NCI-H446 (cell line): ENCODE data around the gene CRYGS.
"Not testable (repeated sequence)": the region's sequence is repeated elsewhere in the genome, so short reads cannot be mapped to it uniquely, and the experiment has no call there.

Experiments
- DNase-seq, 2 experiments: peaks; one replicate each; lab custom pipeline; 2025; lab: John Stamatoyannopoulos, UW

CRYGS gene

DNA sequence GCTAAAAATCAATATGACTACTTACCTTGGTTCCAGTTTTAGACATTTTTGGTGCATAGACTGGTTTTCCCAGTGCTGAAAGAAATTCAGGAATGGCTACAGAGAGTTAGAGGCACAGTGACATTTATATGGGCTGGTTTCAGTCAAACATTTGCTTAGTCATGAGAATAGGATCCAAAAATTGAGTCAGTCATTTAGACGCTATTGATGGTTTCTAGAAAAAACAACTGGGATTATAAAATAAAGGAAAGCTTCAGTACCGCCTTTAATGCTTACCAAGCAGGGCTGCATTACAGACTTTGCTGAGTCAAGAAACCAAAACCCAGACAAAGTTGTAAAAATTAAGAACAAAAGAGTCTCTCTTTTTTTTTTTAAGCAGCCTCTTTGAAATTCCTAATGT lies at the start of gene CRYGS:
TSS of gene CRYGS (minus strand) at position 100 of the 400 bp plus-strand sequence. CDS start at position 46, 54 bp downstream.
- no peak for DNase-seq

DNA sequence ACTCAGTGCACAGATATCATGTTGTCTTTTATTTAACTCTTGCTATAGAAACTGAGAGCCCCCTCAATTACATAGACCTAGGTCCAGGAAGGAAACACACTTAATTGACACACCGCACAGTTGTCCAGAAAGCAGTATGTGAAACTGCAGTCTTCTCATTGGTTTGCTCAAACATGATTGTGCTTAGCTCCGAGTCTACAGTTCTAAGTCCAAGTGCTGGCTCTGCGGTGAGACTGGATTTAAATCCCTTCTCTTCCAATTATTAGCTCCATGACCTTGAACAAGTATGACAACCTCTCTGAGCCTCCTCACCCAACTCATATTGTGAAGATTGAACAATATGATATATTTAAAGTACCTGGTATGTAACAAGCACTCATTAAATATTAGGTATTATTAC lies 49.7 kb upstream of the CRYGS start:
- DNase-seq: no peak

GRCh38 chr3:186592682-186593081 lies 48.5 kb upstream of the CRYGS start:
- DNase-seq: no peak

DNA sequence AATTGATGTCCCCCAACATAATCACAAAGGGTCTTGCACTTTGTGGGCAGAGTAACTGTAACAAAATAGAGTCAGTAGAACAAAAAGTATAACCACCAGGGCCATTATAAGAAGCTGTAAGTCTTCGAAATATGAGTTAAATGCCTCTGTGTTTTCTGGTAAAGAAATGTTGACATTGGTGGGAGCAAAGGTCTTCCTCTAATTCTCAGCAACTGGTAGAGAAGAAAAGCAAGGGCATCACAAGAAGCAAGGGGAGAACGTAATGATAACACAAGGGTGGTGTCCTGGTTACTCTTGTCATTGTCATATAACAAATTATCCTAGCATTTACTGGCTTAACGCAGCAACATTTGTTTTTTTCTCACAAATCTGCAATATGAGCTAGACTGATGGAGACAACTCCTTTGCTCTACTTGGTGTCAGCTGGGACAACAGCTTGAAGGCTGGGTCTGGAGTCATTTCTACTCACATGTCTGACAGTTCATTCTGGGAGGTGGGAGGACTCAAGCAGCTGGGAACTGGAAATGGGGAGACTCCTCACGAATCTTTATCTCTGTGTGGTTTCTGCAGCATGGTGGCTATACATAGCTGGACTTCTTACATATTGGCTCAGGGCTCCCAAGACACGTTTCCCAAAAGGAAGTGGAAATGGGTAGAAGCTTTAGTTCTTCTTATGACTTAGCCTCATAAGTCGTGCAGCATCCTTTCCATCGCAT lies 46.6 kb upstream of the CRYGS start:
- no peak for DNase-seq

DNA sequence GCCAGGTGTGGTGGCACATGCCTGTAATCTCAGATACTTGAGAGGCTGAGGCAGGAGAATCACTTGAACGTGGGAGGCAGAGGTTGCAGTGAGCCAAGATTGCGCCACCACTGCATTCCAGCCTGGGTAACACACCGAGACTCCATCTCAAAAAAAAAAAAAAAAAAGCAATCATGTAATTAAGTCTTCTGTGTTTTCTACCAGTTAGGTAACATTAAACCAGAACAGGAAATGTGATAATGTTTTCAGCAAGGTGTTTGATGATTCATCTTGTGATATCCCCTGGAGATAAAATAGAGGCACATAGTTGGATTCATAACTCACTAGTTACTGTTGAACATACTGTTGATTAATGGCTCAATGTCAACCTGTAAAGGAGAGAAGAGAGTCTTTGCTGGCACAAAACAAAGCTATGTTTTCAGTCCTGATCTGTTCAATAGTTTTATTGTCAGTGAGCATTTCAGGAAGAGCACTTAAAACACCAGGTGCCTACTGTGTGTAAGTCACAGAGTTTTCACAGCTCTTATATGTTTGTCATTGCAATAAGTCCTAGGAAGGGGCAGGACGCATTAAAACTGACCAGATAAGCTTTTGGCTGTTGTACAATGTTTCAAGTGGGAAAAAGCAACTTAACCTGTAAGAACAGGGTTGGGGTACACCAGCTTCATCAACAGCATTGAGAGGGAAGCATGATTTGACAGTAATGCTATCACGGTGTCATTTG lies 45.8 kb upstream of the CRYGS start:
- DNase-seq: no peak

GRCh38 chr3:186589121-186589520 lies 44.9 kb upstream of the CRYGS start:
- DNase-seq: no peak

GRCh38 chr3:186588632-186589031 lies 44.5 kb upstream of the CRYGS start:
- DNase-seq: no peak

GRCh38 chr3:186587183-186587582 lies 43.0 kb upstream of the CRYGS start:
- no peak for DNase-seq

DNA sequence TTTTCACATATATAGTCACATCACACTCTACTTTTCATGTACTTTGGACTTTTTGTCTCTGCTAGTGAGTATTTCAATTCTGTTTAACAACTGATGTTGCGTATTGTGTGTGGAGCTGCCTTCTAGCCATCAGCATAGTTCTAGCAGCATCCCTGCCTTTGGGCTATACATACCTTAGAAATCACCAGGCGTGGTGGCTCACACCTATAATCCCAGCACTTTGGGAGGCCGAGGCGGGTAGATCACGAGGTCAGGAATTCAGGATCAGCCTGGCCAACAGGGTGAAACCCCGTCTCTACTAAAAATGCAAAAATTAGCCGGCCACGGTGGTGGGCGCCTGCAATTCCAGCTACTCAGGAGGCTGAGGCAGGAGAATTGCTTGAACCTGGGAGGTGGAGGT lies 42.1 kb upstream of the CRYGS start:
- not testable (repeated sequence) for DNase-seq

GRCh38 chr3:186583831-186584230 lies 39.7 kb upstream of the CRYGS start:
- no peak for DNase-seq

DNA sequence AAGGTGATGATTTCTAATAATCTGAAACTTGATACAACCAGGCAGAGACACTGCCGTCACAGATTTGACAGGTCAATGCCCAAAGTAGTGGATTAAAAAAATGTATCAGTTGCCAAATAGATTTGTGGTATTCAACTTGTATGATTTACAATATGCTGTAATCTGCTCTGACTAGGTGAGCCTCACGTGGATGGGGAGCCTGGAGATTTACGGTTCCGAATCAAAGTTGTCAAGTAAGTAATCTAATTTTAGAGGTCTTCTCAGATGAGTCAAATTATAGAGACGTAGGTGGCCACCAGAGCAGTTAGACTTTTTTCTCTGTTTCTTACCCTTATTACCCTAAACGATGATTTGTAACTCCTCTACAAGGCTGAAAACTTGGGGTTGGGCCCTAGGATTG lies 38.4 kb upstream of the CRYGS start:
- no peak for DNase-seq

GRCh38 chr3:186580785-186581184 lies 36.6 kb upstream of the CRYGS start:
- no peak for DNase-seq

DNA sequence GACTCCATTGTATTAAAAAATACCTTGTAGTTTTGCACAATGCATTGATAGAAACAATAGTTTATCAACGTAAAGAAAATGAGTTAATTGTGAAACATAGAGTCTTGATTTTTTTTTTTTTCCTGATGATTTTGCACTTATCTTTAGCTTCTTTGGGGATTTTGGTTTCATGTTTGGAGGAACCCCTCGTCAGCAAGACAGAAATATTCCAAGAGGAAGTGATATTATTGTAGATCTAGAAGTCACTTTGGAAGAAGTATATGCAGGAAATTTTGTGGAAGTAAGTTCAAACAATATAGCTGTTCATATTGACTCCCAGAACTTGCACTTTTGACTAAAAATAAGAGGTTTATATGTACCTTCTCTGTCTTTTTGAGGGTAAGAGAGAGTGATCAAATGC lies 33.3 kb upstream of the CRYGS start:
- no peak for DNase-seq

GRCh38 chr3:186571644-186572013 lies 27.4 kb upstream of the CRYGS start:
- DNase-seq: no peak

DNA sequence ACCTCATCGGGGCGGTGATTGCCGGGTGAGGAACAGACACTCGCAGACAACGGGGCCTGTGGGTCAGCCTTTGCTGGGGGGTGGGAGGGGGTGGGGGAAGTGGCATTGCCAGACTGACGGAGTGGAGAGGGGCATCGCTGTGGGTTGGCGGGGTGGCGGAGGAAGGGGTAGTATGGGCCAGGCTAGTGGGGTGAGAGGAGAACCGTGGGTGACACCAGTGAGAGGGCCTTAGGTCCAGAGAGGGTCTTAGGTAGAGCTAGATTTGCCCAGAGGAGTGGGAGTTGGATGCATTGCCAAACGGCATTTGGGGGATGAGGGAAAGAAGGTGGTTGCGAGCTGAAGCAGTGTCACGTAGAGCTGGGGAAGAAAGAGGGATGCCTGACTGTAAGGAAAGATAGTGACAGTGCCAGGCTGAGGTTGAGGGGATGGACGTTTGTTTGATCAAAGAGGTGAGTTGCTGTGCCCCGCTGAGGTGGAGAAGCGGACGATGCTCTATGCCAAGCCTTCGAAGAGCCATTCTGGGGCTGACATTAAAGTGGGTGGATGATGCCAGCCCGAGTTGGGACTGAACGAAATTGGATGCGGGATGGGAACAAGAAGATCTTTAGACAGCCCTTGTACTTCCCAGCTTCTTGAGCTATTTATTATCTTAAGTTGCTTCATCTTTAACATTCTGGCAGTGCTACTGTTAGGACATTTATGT lies 26.9 kb upstream of the CRYGS start:
- DNase-seq: no peak

- DNase-seq: peak; percentile 99 to 100
Measured at GRCh38 chr3:186570096-186570940, 26.1 kb upstream of the CRYGS start, which contains the start of gene DNAJB11. Gene DNAJB11 (plus strand): TSS chr3:186570720. CDS start chr3:186570898, 178 bp downstream.

DNA sequence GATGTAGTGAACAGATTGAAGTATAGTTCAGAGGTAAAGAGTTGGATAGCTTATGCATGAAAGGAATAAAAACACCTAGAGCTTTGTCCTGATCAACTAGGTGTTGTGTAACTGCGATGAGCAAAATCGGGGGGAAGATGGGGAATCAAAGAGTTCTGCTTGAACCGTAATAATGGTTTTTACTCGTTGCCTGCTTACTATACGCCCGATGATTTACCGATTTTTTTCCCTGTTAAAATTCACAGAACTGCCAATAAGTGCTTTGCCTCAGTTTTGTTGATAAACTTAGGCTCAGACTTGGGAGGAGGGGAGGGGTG lies 25.6 kb upstream of the CRYGS start:
- DNase-seq: no peak

- not testable (repeated sequence) for DNase-seq
Measured at GRCh38 chr3:186569361-186569760, 25.2 kb upstream of the CRYGS start.

GRCh38 chr3:186567072-186567921 lies 23.1 kb upstream of the CRYGS start, which contains the start of gene TBCCD1:
Gene TBCCD1 (minus strand): TSS chr3:186567339. CDS start chr3:186564329, 3,010 bp downstream.
- peak; percentile 82 to 92 for DNase-seq

DNA sequence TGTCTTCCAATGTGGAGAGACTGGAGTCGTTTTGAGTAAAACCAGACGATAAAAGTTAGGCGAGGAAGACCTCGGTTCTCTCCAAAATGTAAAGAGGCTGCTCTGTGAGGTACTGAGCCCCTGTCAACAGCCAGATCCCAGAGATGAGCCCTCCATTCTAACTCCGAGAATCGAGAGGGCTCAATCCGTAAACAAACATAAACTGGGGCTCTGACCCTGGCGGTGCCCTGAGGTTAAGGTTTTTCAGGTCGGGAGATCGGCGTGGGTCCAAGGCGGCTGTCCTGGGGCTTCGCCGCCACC lies 22.5 kb upstream of the CRYGS start:
- DNase-seq: no peak

GRCh38 chr3:186564586-186564985 lies 20.4 kb upstream of the CRYGS start:
- no peak for DNase-seq
